Inferior parietal cortex (tissue), 1 donor: ENCODE results near the gene MIOS.
"Not testable (repeated sequence)": the region's sequence is repeated elsewhere in the genome, so short reads cannot be mapped to it uniquely, and the experiment has no call there.

Experiments
- DNase-seq: peaks from one replicate; pipeline ENCODE4 v3.0.0-alpha.2; 2016; ENCODE audit errors: extremely low spot score

MIOS gene

GRCh38 chr7:7647495-7648036 lies 80.9 kb downstream of the MIOS start:
- no peak for DNase-seq

GRCh38 chr7:7650682-7651206 lies 84.1 kb downstream of the MIOS start:
- no peak for DNase-seq

- DNase-seq, result no peak
These were observed 84.8 kb downstream of the MIOS start for GRCh38 chr7:7651479-7651878.

GRCh38 chr7:7652798-7653540 lies 86.3 kb downstream of the MIOS start:
- no peak for DNase-seq

- DNase-seq, result no peak
These were observed 87.0 kb downstream of the MIOS start for GRCh38 chr7:7653593-7654187.

GRCh38 chr7:7654964-7655715 lies 88.5 kb downstream of the MIOS start:
- no peak for DNase-seq

- not testable (repeated sequence) for DNase-seq
These were observed 89.8 kb downstream of the MIOS start for GRCh38 chr7:7656459-7656858.
